Measurements from ENCODE around the gene PDCD4.

- TF ChIP-seq EZH2 (optimal IDR thresholded peaks at IDR 0.05; ENCODE audit: low read depth, low read length) (no peak), EZH2phosphoT487 (IDR thresholded peaks at IDR 0.05; ENCODE audit: low read length) (no peak)
- TF ChIP-seq, protein P1, sequence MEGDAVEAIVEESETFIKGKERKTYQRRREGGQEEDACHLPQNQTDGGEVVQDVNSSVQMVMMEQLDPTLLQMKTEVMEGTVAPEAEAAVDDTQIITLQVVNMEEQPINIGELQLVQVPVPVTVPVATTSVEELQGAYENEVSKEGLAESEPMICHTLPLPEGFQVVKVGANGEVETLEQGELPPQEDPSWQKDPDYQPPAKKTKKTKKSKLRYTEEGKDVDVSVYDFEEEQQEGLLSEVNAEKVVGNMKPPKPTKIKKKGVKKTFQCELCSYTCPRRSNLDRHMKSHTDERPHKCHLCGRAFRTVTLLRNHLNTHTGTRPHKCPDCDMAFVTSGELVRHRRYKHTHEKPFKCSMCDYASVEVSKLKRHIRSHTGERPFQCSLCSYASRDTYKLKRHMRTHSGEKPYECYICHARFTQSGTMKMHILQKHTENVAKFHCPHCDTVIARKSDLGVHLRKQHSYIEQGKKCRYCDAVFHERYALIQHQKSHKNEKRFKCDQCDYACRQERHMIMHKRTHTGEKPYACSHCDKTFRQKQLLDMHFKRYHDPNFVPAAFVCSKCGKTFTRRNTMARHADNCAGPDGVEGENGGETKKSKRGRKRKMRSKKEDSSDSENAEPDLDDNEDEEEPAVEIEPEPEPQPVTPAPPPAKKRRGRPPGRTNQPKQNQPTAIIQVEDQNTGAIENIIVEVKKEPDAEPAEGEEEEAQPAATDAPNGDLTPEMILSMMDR (IDR thresholded peaks at IDR 0.05; ENCODE audit: low read length) = no peak
These were observed 44.3 kb upstream of the PDCD4 start for GRCh38 chr10:110827410-110827809.

Measured in MM.1S (cell line).